GM23248 (cell line): ENCODE data around the gene ADAMTSL1.

Source experiments
- EZH2 ChIP-seq: fragments of 200-600 bp; sonication (generic); IDR thresholded peaks from 2 replicates; pipeline ENCODE4 v1.6.1; 2018; ENCODE audit warnings: antibody characterized with exemption, mild to moderate bottlenecking; ENCODE audit not compliant: insufficient read depth, poor library complexity, severe bottlenecking
- EZH2phosphoT487 ChIP-seq: fragments of 200-600 bp; sonication (generic); IDR thresholded peaks from 2 replicates; pipeline ENCODE4 v1.6.1; 2018; ENCODE audit warnings: antibody characterized with exemption, moderate library complexity, mild to moderate bottlenecking, low read depth; ENCODE audit not compliant: insufficient read depth

DNA sequence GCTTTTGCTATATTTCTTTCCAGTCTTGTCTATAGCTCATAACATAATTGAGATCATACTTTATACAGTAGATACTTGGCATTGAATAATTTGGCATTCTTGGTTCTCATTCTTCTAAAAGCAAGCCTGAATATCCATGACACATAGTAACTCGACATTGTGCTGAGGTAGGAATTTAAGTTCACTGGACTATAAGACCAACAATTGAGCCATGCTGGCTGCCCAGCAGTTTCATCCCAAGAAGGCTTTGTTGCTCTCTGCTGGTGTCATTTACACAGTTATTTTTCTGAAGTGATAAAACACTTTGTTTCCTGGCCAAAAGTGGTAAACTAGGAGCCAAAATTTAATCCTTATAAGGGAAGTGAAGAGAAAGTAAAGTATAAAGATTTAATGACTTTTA, 192.0 kb downstream of the ADAMTSL1 start:
- TF ChIP-seq EZH2: no peak
- no peak for TF ChIP-seq EZH2phosphoT487
